Thyroid gland (tissue), 4 donors: ENCODE data around the gene PARD3. TPM values are rescaled to one million over a fixed set of nuclear protein-coding genes. Genes with fewer than 3 reads are reported as not detected.

Experiments
- DNase-seq, 2 donors: peaks; one replicate each; pipeline ENCODE4 v3.0.0-alpha.2; 2019
- H3K27ac ChIP-seq, 3 donors: fragments of 200-600 bp; sonication (generic); 1 replicate in 2 of 3; 2 replicates in 1 of 3; pipeline ENCODE4 v1.5.1; 2016 to 2019; ENCODE audit warnings: mild to moderate bottlenecking in 1 of 3, moderate library complexity in 1 of 3
- H3K27me3 ChIP-seq: fragments of 200-600 bp; sonication (generic); one replicate; pipeline ENCODE4 v1.5.1; 2019
- H3K36me3 ChIP-seq, 2 donors: fragments of 200-600 bp; sonication (generic); one replicate each; pipeline ENCODE4 v1.5.1; 2016 to 2019
- H3K4me1 ChIP-seq, 2 donors: fragments of 200-600 bp; sonication (generic); one replicate each; pipeline ENCODE4 v1.5.1; 2017 to 2019
- H3K4me3 ChIP-seq, 3 donors: fragments of 200-600 bp; sonication (generic); replicated peaks in 1 of 3; 1 replicate in 2 of 3; 2 replicates in 1 of 3; pipeline ENCODE4 v1.5.1; 2016; ENCODE audit warnings: mild to moderate bottlenecking in 1 of 3
- H3K9me3 ChIP-seq: fragments of 200-600 bp; sonication (generic); one replicate; pipeline ENCODE4 v1.5.1; 2017
- POLR2A ChIP-seq, 2 donors: fragments of 450-650 bp; IDR thresholded peaks; one replicate each; pipeline ENCODE4 v1.6.1; 2017; ENCODE audit warnings: antibody characterized with exemption in 2 of 2, mild to moderate bottlenecking in 2 of 2, moderate library complexity in 1 of 2
- WGBS, 2 donors: methylation state at CpG; one replicate each; pipeline ENCODE4 v1.1.5; 2017; 5-methylcytosine and 5-hydroxymethylcytosine counted together
- intact Hi-C: fragments of 100-400 bp; cut with DNase I; formaldehyde crosslinking; loops from one replicate; pipeline ENCODE4 v1.15.1; 2023
- total RNA-seq, 4 donors: library from RNA; depleted of rRNA; stranded (reverse); fragments of >200 nt; gene quantifications; one replicate each; pipeline ENCODE4 v1.2.3, GENCODE V29; 2016
- TF ChIP-seq, protein P1 (sequence below), 6 experiments: fragments of 200-600 bp in 3 of 6; fragments of 450-650 bp in 3 of 6; sonication (generic) in 3 of 6; IDR thresholded peaks; one replicate each; pipeline ENCODE4 v1.5.1; 2016 to 2019; ENCODE audit warnings: antibody characterized with exemption in 6 of 6, mild to moderate bottlenecking in 2 of 6, inconsistent platforms in 1 of 6, moderate library complexity in 1 of 6

PARD3 gene
- total RNA-seq, 4 donors from 2014 or later, result 48.6 to 88.4 (median 57.7) TPM

GRCh38 chr10:34650156-34650555, 164.9 kb downstream of the PARD3 start:
- no peak overlapping the region for H3K27ac ChIP-seq
- 92 to 93% methylated on average over 8 of the region's 8 CpGs for WGBS, 2 donors
- intact Hi-C loops, result no loop called here
- no peaks in the 10 kb centered on the region for H3K36me3 ChIP-seq
- H3K4me1 ChIP-seq, result peaks cover 5 to 17% of the 10 kb centered on the region in 2 donors
- no peak overlapping the region for H3K4me3 ChIP-seq
- no peak for DNase-seq
- no peaks in the 10 kb centered on the region for H3K9me3 ChIP-seq
- no peaks in the 10 kb centered on the region for H3K27me3 ChIP-seq
- no peak for TF ChIP-seq POLR2A (IDR thresholded peaks at IDR 0.05)
- TF ChIP-seq, protein P1, sequence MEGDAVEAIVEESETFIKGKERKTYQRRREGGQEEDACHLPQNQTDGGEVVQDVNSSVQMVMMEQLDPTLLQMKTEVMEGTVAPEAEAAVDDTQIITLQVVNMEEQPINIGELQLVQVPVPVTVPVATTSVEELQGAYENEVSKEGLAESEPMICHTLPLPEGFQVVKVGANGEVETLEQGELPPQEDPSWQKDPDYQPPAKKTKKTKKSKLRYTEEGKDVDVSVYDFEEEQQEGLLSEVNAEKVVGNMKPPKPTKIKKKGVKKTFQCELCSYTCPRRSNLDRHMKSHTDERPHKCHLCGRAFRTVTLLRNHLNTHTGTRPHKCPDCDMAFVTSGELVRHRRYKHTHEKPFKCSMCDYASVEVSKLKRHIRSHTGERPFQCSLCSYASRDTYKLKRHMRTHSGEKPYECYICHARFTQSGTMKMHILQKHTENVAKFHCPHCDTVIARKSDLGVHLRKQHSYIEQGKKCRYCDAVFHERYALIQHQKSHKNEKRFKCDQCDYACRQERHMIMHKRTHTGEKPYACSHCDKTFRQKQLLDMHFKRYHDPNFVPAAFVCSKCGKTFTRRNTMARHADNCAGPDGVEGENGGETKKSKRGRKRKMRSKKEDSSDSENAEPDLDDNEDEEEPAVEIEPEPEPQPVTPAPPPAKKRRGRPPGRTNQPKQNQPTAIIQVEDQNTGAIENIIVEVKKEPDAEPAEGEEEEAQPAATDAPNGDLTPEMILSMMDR (IDR thresholded peaks at IDR 0.05), result no peak

DNA sequence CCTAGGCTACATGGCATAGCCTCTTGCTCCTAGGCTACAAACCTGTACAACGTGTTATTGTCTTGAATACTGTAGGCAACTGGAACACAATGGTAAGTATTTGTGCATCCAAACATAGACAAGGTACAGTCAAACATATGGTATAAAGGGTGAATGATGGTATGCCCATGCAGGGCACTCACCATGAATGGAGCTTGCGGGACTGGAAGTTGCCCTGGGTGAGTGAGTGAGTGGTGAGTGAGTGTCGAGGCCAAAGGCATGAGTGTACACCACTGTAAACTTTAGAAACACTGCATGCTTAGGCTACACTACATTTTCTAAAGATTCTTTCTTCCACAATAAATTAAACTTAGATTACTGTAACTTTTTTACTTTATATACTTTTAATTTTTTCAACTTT, 165.7 kb downstream of the PARD3 start:
- 95% methylated on average over 3 of the region's 3 CpGs for WGBS, 2 donors
- H3K27me3 ChIP-seq, result no peaks in the 10 kb centered on the region
- H3K36me3 ChIP-seq, result no peaks in the 10 kb centered on the region
- no peak overlapping the region for H3K4me3 ChIP-seq
- no peak for TF ChIP-seq POLR2A (IDR thresholded peaks at IDR 0.05)
- TF ChIP-seq, protein P1 (IDR thresholded peaks at IDR 0.05), result no peak
- intact Hi-C loops, result loop anchor here (10.0 kb wide), 1 partner anchor 1455 kb away; no protein-coding TSS in a partner anchor
- H3K9me3 ChIP-seq, result no peaks in the 10 kb centered on the region
- H3K4me1 ChIP-seq, result peaks cover 5 to 18% of the 10 kb centered on the region in 2 donors
- H3K27ac ChIP-seq, result no peak overlapping the region
- no peak for DNase-seq

GRCh38 chr10:34648919-34649318, 166.2 kb downstream of the PARD3 start:
- TF ChIP-seq, protein P1 (IDR thresholded peaks at IDR 0.05), result no peak
- no peak for TF ChIP-seq POLR2A (IDR thresholded peaks at IDR 0.05)
- intact Hi-C loops, result loop anchor here (10.0 kb wide), 1 partner anchor 1454 kb away; no protein-coding TSS in a partner anchor
- no peaks in the 10 kb centered on the region for H3K36me3 ChIP-seq
- 83 to 86% methylated on average over 5 of the region's 5 CpGs for WGBS, 2 donors
- no peak overlapping the region for H3K27ac ChIP-seq
- no peak for DNase-seq
- no peaks in the 10 kb centered on the region for H3K27me3 ChIP-seq
- H3K4me1 ChIP-seq, result peaks cover 5 to 21% of the 10 kb centered on the region in 2 donors
- no peaks in the 10 kb centered on the region for H3K9me3 ChIP-seq
- no peak overlapping the region for H3K4me3 ChIP-seq

DNA sequence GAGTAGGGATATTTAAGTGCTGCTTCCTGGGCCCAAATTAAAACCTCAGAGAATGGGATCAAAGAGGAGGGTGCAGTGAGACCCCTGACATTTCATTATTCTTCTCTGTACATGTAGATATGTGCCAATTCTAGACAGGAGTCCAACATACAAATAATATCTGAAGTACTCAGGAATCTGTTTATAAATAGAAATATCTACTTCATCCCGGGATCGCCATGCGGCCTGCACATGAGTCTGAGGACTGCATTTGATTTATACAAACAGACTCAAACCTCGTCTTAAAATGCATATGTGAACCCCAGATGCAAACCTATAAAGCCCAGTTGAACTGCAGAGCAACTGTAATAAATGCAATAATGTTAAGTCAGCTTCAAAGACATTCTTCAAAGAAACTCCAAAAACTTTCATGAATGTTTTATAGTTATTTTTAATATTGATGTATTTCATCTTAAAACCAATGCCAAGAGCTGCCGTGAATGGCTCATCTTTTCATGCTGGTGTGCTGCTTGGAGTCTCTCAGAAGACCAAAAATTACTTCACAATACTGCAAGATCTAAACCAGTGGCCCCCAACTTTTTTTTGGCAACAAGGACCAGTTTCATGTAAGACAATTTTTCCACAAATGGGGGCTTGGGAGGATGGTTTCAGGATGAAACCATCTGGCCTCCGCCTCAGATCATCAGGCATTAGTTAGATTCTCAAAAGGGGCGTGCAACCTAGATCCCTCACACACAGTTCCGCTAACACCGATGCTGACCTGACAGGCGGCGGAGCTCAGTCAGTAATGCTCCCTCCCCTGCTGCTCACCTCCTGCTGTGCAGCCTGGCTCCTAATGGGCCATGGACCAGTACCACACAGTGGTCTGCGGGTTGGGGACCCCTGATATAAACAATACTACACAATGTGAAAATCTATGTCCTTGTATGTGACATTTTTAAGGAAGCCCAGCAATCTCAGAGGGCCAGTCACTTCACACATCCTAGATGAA, 166.9 kb downstream of the PARD3 start:
- Histone ChIP-seq H3K4me3 (no peak overlapping the region), H3K4me1 (peaks cover 5 to 18% of the 10 kb centered on the region in 2 donors), H3K27me3 (no peaks in the 10 kb centered on the region), H3K27ac (no peak overlapping the region), H3K9me3 (no peaks in the 10 kb centered on the region), H3K36me3 (no peaks in the 10 kb centered on the region)
- DNase-seq, result no peak
- TF ChIP-seq, protein P1 (IDR thresholded peaks at IDR 0.05), result no peak
- TF ChIP-seq POLR2A (IDR thresholded peaks at IDR 0.05), result no peak
- 89 to 90% methylated on average over 12 of the region's 12 CpGs for WGBS, 2 donors
- intact Hi-C loops, result loop anchor here (10.0 kb wide), 1 partner anchor 1453 kb away; no protein-coding TSS in a partner anchor

DNA sequence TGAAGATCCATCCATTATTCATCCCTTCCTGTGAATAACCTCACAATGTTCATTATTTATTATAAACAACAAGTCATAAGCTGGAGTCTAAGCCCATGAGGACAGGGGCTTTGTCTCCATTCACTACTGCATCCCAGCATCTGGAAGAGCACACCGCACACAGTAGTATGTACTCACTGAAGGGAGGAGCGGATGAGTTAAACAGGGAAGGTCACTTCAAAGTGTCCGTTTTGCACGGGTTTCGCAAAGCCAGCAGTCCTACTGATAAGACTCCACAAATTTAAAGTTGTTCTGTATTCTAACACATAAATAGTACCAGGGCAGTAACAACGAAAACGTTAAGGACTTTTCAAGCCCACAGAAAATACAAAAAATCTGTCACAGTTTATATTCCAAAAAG, 167.9 kb downstream of the PARD3 start:
- intact Hi-C loops, result loop anchor here (10.0 kb wide), 1 partner anchor 1452 kb away; no protein-coding TSS in a partner anchor

More for the DNA sequence above, 167.9 kb downstream of the PARD3 start:
- H3K36me3 ChIP-seq, result no peaks in the 10 kb centered on the region
- TF ChIP-seq, protein P1 (IDR thresholded peaks at IDR 0.05), result no peak
- no peak for TF ChIP-seq POLR2A (IDR thresholded peaks at IDR 0.05)
- 84 to 87% methylated on average over 7 of the region's 7 CpGs for WGBS, 2 donors
- DNase-seq, result no peak
- no peak overlapping the region for H3K4me3 ChIP-seq
- no peak overlapping the region for H3K27ac ChIP-seq
- peaks cover 0 to 13% of the 10 kb centered on the region in 2 donors for H3K4me1 ChIP-seq
- no peaks in the 10 kb centered on the region for H3K27me3 ChIP-seq
- no peaks in the 10 kb centered on the region for H3K9me3 ChIP-seq
